Measurements from ENCODE around the gene GABRG3.
A peak's percentile ranks its signal among the peaks of the same experiment; 100 is the strongest.

The GABRG3 gene

DNA sequence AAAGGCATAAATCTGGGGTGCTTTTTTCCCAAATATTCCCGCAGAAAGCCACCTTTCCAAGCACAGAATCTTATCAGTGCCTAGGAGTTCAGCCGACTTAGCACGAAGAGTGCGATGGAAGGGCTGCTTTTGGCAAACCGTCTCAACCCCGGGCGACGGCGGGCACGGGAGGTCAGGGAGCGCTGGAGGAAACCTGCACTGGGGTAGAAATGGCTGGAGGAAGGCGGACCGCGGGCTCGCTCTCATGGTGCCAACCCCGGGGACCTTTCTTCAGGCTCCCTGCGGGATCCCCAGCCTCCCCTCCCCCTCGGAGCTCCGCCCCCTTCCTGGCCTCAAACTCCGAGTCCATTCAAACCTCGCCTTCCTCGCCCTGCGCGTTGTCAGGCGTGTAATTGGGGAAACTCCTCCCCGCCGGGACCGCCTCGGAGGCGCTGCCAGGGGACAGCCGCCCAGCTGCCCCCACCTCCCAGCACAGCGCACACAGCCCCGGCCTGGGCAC, at the start of gene GABRG3:
GABRG3 (plus strand) TSS at position 470 of the 499 bp plus-strand sequence.
- Mint-ChIP-seq H3K4me3 (no peak within 1 kb of the TSS), H3K36me3 (no peaks in the 10 kb centered on the region), H3K27ac (no peak within 1 kb of the TSS), H3K4me1 (no peaks in the 10 kb centered on the region), H3K9me3 (peaks cover 5% of the 10 kb centered on the region)
- ATAC-seq: no peak
- DNase-seq (ENCODE audit: low spot score in 2 of 2): no peak

DNA sequence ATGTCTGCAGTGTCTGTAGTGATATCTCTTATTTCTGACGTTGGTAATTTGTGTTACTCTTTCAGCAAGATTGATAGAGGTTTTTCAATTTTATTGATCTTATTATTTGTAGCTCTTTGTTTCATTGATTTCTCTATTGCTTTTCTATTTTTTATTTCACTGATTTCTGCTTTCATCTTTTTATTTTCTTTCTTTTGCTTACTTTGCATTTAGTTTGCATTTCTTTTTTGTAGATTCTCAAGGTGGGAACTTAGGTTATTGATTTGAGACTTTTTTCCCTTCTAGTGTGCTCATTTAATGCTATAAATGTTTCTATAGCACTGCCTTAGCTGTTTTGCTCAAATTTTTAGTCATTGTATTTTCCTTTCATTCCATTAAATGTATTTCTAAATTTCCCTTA, 49.5 kb upstream of the GABRG3 start:
- H3K36me3 Mint-ChIP-seq: no peaks in the 10 kb centered on the region
- no peak overlapping the region for H3K27ac Mint-ChIP-seq
- no peaks in the 10 kb centered on the region for H3K4me1 Mint-ChIP-seq
- no peak for DNase-seq (ENCODE audit: low spot score in 2 of 2)
- no peak overlapping the region for H3K4me3 Mint-ChIP-seq
- ATAC-seq: no peak
- peaks cover 3% of the 10 kb centered on the region for H3K9me3 Mint-ChIP-seq

DNA sequence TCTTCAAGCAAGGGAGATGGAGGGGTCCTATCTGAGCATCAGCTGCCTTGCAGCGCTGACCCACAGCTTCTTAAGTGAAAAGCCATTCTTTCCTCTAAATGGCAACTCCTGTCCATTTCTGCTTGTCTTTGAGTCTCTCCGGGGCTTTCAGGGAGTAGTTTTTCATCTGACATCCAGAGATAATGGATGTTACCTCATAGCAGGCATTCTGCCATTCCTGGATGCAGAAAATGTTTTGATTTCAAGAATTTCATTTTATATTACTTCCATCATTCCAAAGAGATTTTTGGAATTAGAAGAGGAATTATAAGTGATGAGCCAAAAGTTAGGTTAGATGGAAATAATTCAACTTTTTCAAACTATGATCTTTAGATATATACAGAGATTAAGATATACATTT, 44.9 kb upstream of the GABRG3 start:
- DNase-seq (ENCODE audit: low spot score in 2 of 2): no peak
- Mint-ChIP-seq H3K4me1 (no peaks in the 10 kb centered on the region), H3K27ac (no peak overlapping the region), H3K9me3 (peaks cover 3% of the 10 kb centered on the region), H3K36me3 (no peaks in the 10 kb centered on the region), H3K4me3 (no peak overlapping the region)
- ATAC-seq: no peak

DNA sequence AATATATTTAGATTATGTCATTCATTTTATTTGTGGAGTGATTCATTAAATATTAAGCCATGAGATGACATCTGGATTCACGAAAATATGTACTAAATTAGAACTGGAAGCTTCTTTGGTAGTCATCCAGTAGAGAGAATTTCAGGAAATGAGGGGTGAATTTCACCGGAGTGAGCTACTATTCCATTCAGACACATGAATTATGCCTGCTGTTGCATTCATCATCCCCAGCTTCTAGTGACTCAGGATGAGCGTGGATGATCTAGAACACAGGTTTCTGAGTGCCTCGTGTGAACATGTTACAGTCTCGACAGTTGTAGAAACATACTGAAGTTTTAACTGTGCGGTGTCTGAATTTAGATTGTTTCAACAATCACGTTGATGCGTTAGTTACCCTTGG, 42.9 kb upstream of the GABRG3 start:
- H3K4me3 Mint-ChIP-seq: no peak overlapping the region
- ATAC-seq (no peak), DNase-seq (ENCODE audit: low spot score in 2 of 2) (no peak)
- no peaks in the 10 kb centered on the region for H3K4me1 Mint-ChIP-seq
- no peaks in the 10 kb centered on the region for H3K36me3 Mint-ChIP-seq
- peaks cover 4% of the 10 kb centered on the region for H3K9me3 Mint-ChIP-seq
- H3K27ac Mint-ChIP-seq: no peak overlapping the region

DNA sequence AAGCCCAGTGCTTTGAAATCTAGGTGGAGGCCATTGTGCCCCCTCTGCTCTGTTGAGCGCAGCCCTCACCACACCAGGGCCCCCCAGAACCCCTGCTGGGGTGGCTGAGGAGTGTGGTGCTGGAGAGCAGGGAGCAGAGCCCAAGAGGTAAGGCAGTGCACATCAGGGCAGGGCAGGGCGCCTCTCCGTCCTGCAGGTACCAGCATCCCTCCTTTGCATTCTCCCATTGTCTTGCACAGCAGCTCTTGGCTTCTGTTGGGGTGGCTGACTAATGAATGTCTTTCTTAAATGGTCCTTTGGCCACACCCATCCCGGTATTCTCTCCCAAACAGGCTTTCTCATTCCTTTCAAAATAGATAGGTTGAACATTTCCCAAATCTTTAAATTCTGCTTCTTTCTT, 41.4 kb upstream of the GABRG3 start:
- Mint-ChIP-seq H3K9me3 (peaks cover 4% of the 10 kb centered on the region), H3K4me1 (no peaks in the 10 kb centered on the region), H3K27ac (no peak overlapping the region), H3K36me3 (no peaks in the 10 kb centered on the region), H3K4me3 (no peak overlapping the region)
- no peak for DNase-seq (ENCODE audit: low spot score in 2 of 2)
- ATAC-seq: no peak

DNA sequence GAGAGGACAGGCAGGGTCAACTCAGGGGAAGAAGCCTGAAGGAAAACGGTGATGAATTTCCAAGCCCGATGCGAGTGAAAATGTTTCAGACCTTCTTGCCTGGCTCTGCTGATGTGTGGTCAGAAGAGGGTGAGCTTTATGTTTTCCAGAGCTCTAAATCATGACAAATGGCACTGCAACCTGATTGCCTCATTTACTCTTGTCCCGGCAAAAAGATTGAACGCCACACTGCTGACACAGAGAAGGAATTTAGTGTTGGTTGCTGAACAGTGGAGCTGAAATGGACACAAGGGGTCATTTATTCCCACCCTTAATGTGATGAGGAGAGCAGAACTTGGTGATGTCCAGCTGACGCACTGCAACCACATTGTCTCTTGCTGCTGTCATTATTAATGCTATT, 36.1 kb upstream of the GABRG3 start:
- DNase-seq (ENCODE audit: low spot score in 2 of 2): no peak
- peaks cover 13% of the 10 kb centered on the region for H3K9me3 Mint-ChIP-seq
- H3K27ac Mint-ChIP-seq: no peak overlapping the region
- no peak overlapping the region for H3K4me3 Mint-ChIP-seq
- no peak for ATAC-seq
- H3K36me3 Mint-ChIP-seq: no peaks in the 10 kb centered on the region
- H3K4me1 Mint-ChIP-seq: no peaks in the 10 kb centered on the region

DNA sequence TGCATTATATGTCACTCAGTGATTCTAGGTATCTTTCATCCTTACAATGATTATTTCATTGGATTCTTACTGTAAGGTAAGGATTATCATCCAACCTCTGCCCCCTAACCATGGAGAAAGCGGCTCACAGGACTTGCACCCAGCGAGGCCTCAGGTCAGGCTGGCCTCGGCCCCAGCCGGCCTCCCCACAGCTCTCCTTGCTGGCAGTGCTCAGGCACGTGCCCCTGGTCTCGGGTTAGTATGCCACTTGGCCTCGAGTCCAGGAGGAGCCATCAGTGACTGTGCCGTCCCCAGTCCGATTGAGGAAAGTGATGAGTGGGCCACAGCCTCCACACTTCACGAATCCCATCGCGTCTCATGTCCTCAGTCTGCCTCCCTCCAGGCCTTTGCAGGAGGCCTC, 35.7 kb upstream of the GABRG3 start:
- Mint-ChIP-seq H3K9me3 (peaks cover 13% of the 10 kb centered on the region), H3K36me3 (no peaks in the 10 kb centered on the region), H3K4me3 (no peak overlapping the region), H3K4me1 (no peaks in the 10 kb centered on the region), H3K27ac (no peak overlapping the region)
- DNase-seq (ENCODE audit: low spot score in 2 of 2) (no peak), ATAC-seq (peak; percentile 11)

DNA sequence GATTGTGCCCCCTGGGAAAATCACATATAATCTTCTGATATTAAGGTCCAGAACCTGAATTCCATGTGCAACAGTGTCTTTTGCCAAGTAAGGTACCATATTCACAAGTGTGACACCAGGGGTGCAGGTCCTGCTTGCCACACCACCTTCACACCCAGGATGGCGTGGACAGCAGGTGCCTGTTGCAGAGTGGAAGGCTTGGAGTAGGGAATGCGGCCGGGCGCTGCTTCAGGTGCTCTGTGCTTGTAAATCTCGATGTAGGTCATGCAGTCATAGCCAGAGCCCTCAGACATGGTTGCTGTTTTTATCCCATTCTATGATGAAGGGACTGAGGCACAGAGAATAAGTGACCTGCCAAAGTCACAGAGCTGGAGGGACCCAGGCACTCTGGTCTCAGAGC, 34.5 kb upstream of the GABRG3 start:
- H3K27ac Mint-ChIP-seq: no peak overlapping the region
- ATAC-seq (no peak), DNase-seq (ENCODE audit: low spot score in 2 of 2) (no peak)
- H3K4me3 Mint-ChIP-seq: no peak overlapping the region
- H3K4me1 Mint-ChIP-seq: no peaks in the 10 kb centered on the region
- peaks cover 12% of the 10 kb centered on the region for H3K9me3 Mint-ChIP-seq
- no peaks in the 10 kb centered on the region for H3K36me3 Mint-ChIP-seq

DNA sequence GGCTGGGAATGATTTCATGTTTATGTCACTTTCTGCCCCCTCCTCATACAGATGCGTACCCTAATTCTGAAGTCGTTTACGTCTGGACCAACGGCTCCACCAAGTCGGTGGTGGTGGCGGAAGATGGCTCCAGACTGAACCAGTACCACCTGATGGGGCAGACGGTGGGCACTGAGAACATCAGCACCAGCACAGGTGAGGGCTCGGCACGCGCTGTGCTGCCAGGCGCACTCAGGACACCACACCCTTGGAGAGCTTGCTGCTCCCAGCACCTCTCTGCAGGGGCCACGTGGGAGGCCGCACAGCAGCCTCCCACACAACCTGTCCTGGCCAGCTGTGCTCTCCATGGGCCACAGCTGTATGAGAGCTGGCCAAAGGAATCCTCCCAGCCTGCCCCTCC, 33.8 kb upstream of the GABRG3 start:
- H3K4me3 Mint-ChIP-seq: no peak overlapping the region
- no peak for ATAC-seq

DNA sequence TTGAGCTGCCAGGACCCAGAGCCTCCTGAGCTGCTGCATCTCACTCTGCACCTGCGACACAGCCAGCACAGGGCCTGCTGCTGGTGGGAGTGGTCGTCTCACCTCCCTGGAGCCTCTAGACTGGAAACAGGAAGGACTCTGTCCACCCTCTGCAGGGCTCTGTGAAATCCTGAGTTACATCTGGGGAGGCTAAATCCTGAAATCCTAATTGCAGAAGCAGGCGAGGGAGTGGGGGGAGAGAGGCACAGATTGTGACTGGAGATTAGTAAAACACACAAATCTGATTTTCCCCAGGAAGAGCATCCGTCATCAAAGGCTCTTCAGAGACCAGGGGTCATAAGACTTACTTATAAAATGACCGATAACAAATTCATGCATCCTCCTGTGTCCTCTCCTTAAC, 31.6 kb upstream of the GABRG3 start:
- ATAC-seq: no peak
- H3K4me1 Mint-ChIP-seq: no peaks in the 10 kb centered on the region
- no peak overlapping the region for H3K27ac Mint-ChIP-seq
- no peaks in the 10 kb centered on the region for H3K36me3 Mint-ChIP-seq
- no peak overlapping the region for H3K4me3 Mint-ChIP-seq
- DNase-seq (ENCODE audit: low spot score in 2 of 2): no peak
- peaks cover 9% of the 10 kb centered on the region for H3K9me3 Mint-ChIP-seq

More for the DNA sequence above, 33.8 kb upstream of the GABRG3 start:
- H3K4me1 Mint-ChIP-seq: no peaks in the 10 kb centered on the region
- DNase-seq (ENCODE audit: low spot score in 2 of 2): no peak
- H3K9me3 Mint-ChIP-seq: peaks cover 9% of the 10 kb centered on the region
- H3K36me3 Mint-ChIP-seq: no peaks in the 10 kb centered on the region
- no peak overlapping the region for H3K27ac Mint-ChIP-seq

DNA sequence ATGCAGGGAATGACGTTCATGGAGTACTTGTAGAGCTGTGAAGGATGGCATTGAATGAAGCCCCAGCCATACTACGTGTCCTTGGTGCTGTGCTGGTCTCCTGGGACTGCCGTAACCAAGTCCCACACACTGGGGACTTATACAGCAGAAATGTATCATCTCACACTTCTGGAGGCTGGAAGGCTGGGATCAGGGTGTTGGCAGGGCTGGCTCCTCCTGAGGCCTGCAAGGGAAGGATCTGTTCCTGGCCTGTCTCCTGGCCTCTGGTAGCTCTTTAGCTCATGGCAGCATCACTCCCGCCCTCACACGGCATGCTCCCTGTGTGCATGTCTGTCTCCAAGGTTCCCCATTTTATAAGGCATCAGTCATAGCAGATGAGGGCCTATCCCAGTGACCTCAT, 29.5 kb upstream of the GABRG3 start:
- Mint-ChIP-seq H3K4me1 (no peaks in the 10 kb centered on the region), H3K27ac (no peak overlapping the region), H3K4me3 (no peak overlapping the region), H3K9me3 (peaks cover 6% of the 10 kb centered on the region), H3K36me3 (no peaks in the 10 kb centered on the region)
- no peak for DNase-seq (ENCODE audit: low spot score in 2 of 2)
- no peak for ATAC-seq

DNA sequence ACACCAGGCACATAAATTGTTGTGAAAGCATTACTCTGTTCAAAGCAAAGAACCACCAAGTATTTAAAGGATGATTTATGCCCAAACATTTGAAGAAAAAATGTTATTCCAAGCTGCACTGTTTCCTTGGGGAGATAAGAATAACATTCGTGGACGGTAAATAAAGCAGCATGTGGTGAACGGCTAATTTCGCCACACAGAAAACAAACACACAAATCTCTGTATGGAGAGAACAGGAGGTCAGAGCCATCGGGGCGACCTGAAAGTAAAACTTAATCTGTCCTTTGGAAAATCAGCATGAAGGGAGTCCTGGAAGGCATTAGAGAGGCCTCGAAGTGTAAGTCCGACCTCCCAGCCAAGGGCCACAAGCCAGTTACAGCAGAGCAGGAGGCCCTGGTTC, 27.1 kb upstream of the GABRG3 start:
- H3K27ac Mint-ChIP-seq: no peak overlapping the region
- no peak for ATAC-seq
- no peak for DNase-seq (ENCODE audit: low spot score in 2 of 2)

DNA sequence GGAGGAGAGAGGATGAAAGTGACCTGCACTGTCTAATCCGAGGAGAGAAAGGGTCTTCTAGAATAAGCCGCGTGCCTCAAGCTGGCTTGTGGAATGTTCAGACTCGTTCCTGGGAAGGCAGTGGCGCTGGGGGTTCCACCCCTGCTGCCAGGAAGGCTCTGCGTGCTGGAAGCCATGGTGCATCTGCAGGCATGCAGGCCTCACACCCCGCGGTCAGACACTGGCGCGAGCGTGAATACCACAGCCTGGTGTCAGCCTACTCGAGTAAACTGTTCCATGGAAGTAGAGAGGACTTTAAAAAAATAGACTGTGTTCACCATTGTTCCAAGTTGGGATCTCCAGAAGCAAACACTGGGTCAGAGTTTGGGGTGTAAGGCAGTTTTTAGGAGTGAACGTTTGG, 25.9 kb upstream of the GABRG3 start:
- Mint-ChIP-seq H3K4me1 (no peaks in the 10 kb centered on the region), H3K4me3 (no peak overlapping the region), H3K9me3 (peaks cover 3% of the 10 kb centered on the region), H3K36me3 (no peaks in the 10 kb centered on the region), H3K27ac (no peak overlapping the region)
- ATAC-seq (no peak), DNase-seq (ENCODE audit: low spot score in 2 of 2) (no peak)

More for the DNA sequence above, 27.1 kb upstream of the GABRG3 start:
- Mint-ChIP-seq H3K9me3 (peaks cover 6% of the 10 kb centered on the region), H3K4me1 (no peaks in the 10 kb centered on the region), H3K4me3 (no peak overlapping the region), H3K36me3 (no peaks in the 10 kb centered on the region)

DNA sequence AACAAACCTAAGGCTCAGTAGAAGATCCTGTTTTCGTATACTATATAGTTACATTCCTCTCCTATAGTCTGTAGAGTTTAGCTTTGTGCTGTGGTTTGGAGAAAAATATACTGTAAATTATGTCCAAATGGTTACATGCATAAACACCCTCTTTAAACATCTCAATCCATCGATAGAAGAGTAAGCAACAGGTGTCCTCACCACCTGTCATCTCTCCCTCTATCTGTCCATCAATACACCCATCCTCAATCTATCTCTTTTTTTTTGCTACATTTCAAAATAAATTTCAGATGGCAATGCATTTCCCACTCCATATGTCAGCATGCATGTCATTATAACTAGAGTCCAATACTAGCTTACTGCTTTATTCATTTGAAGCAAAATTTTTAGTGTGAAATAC, 21.0 kb upstream of the GABRG3 start:
- Mint-ChIP-seq H3K4me1 (no peaks in the 10 kb centered on the region), H3K9me3 (peaks cover 19% of the 10 kb centered on the region), H3K27ac (no peak overlapping the region), H3K36me3 (no peaks in the 10 kb centered on the region), H3K4me3 (no peak overlapping the region)
- no peak for DNase-seq (ENCODE audit: low spot score in 2 of 2)
- ATAC-seq: no peak

DNA sequence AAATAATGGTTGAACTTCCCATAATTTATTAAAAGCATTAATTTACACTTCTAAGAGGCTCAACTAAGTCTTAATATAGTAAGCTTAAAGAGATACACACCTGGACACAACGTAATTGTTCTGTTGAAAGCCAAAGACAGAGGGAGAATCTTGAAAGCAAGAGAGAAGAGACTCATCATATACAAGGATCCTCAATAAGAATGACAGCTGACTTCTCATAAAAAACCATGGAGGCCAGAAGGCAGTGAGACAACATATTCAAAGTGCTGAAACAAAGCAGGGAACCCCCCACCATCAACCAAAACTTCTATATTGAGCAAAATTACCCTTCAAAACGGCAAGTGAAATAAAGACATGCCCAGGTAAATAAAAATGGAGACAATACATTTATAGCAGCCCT, 16.6 kb upstream of the GABRG3 start:
- no peaks in the 10 kb centered on the region for H3K36me3 Mint-ChIP-seq
- DNase-seq (ENCODE audit: low spot score in 2 of 2) (no peak), ATAC-seq (no peak)
- H3K9me3 Mint-ChIP-seq: peaks cover 24% of the 10 kb centered on the region
- H3K4me1 Mint-ChIP-seq: no peaks in the 10 kb centered on the region
- no peak overlapping the region for H3K27ac Mint-ChIP-seq
- H3K4me3 Mint-ChIP-seq: no peak overlapping the region

DNA sequence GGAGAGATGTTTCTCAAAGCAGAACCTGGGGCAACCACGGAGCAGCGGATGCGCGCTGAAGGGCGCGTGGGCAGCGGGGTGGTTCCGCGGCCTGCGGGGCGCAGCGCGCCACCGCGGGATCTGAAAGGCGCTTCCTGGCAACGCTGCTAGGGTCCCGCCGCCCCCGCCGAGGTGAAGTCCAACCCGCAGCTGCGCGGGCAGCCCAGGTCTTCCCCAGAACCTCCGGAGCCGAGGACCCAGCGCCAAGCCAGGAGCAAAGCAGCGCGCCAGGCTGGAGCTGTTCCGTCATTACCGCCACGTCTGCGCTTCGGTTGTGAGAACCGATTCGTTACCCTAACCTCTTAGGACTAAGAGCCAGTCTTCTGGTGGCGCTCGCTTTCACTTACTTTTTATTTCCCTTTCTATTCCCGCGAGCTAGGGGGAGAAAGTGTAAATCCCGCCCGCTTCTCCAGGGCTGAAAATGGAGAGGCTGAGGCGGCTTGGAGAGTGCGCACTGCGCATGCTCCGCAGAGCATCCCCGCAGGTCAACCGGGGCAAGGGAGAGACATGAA, 3.2 kb upstream of the GABRG3 start:
- H3K4me1 Mint-ChIP-seq: no peaks in the 10 kb centered on the region
- ATAC-seq (no peak), DNase-seq (ENCODE audit: low spot score in 2 of 2) (no peak)
- no peak overlapping the region for H3K27ac Mint-ChIP-seq
- peaks cover 8% of the 10 kb centered on the region for H3K9me3 Mint-ChIP-seq
- no peak overlapping the region for H3K4me3 Mint-ChIP-seq
- H3K36me3 Mint-ChIP-seq: no peaks in the 10 kb centered on the region

DNA sequence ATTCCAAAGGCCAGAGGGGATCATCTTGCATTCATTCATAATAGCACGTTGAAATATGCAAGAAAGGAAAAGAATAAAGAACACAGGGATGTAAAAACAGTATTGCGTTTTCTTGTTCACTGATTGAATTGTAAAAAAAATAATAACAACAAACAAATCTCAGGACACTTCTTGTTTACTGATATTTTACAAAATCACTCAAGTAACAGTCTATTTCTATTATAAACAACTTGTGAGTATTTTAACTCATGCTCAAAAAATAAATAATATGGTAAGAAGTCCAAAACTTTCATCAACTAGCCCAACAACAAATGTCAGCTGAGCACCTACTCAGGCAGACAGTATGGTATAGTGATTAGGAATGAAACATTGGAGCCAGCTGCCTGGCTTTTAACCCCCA, 2.2 kb upstream of the GABRG3 start:
- H3K27ac Mint-ChIP-seq: no peak overlapping the region
- H3K4me3 Mint-ChIP-seq: no peak overlapping the region
- ATAC-seq (no peak), DNase-seq (ENCODE audit: low spot score in 2 of 2) (no peak)
- peaks cover 5% of the 10 kb centered on the region for H3K9me3 Mint-ChIP-seq
- H3K4me1 Mint-ChIP-seq: no peaks in the 10 kb centered on the region
- no peaks in the 10 kb centered on the region for H3K36me3 Mint-ChIP-seq

Measured in stimulated activated effector memory CD8-positive, alpha-beta T cell treated with anti-CD3 and anti-CD28 coated beads, Interleukin-12 subunit alpha, Interleukin-12 subunit beta, amount 100 ng/mL, for 72 hours (primary cell).